ENCODE results near the gene PPP2R5C.

Gene PPP2R5C

DNA sequence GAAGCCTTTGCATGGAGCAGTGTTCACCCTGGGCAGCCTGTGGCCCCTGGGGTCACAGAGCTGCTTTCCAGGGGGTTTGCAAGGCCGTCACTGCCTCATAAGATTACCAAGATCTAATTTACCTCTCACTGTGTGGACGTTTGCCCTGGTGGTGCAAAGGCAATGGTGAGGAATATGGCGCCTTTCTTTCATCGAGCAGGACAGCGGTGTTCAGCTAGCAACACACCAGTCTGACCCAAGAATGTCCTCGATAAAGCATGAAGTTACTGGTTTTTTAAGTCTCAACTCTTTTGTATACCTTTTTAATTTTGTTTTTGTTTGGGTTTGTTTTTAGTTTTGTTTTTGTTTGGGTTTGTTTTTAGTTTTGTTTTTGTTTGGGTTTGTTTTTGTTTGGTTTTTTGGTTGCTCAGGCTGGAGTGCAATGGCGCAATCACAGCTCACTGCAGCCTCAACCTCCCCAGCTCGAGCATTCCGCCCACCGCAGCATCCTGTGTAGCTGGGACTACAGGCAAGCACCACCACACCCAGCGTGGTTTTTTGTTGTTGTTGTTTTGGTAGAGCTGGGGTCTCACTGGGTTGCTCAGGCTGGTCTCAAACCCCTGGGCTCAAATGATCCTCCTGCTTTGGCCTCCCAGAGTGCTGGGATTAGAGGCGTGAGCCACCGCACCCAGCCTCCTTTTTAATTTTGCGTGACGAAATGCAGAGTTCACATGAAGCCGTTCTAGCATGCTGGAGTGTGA lies 57.9 kb downstream of the PPP2R5C start:
- no peak for DNase-seq

- no peak for DNase-seq
Observed at GRCh38 chr14:101820283-101820798, 58.8 kb downstream of the PPP2R5C start.

- DNase-seq: no peak
Observed at GRCh38 chr14:101821528-101821927, 60.0 kb downstream of the PPP2R5C start.

DNA sequence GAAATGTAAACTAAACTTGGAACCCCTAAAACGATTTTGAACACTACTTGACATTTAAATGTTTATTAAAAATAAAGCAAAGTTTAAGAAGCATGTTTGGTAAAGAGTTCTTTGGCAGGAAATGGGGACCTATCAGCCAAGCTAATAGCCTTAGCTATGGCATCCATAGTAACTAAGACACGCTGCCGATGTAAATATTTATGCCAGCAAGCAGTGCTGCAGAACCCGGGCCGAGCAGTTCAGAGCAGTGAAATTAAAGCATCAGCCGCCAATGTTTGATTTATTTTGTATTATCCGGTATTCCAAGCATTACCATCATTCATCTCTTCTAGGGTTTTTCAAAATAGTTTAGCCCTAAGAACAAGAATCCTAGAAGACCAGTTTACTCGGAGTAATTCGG lies 61.6 kb downstream of the PPP2R5C start:
- DNase-seq: no peak

- DNase-seq: no peak
Observed at GRCh38 chr14:101823511-101824120, 62.1 kb downstream of the PPP2R5C start.

DNA sequence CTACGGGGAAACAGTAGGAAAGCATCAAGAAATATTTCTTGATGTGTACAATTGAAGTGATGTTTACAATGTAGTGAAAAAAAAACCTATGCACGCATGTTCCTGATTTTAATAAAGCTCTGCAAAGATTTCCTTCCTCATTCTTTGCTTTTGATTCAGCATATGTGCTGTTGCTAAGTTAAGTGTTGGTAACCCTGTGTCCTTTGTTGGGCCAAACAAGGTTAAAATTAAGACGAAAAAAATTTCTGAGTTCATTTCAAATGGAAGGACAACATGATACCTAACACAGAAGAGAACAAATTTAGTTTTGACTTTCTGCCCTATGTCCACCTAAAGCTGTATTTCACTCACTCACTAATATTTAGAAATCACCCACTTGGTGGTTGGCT lies 62.8 kb downstream of the PPP2R5C start:
- DNase-seq: no peak

- DNase-seq: no peak
Observed at GRCh38 chr14:101825797-101826196, 64.3 kb downstream of the PPP2R5C start.

- no peak for DNase-seq
Observed at GRCh38 chr14:101826351-101826750, 64.8 kb downstream of the PPP2R5C start.

DNA sequence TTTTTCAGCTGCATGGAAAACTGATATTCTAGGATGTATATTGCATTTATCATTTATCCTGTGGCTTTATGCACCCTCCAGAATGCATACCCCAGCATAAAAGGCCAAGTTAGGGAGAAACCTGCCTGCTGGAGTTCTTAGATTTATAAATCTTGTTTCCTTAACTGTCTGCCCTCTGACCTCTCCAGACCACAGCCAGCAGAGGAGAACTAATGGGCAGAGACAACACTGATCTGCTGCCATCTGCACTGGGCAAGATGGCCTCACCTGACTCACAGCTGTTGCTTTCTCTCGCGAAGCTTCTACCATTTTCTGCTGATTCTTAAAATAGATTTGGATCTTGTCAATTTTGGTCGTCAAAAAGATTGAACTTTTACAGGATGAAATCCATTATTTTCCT lies 65.8 kb downstream of the PPP2R5C start:
- DNase-seq: no peak

GRCh38 chr14:101828046-101828445 lies 66.5 kb downstream of the PPP2R5C start:
- DNase-seq: no peak

DNA sequence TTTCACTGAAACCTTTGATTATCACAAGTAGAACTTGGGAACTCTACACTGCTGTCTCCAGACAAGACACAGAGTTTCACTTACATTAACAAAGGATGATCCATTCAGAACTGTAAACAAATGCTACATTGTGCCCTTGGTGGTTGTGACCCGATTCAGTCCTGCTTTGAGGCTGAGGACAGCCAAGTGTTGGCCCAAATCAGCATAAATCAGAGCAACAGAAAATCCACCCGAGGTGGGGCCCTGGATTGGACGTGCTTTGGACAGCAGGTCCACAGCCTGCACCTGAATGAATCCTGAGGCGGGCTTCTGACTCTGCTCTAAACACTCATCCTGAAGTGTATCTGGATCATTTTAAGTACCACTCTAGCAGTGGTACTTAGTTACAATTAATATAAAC lies 68.8 kb downstream of the PPP2R5C start:
- no peak for DNase-seq

GRCh38 chr14:101833045-101833444 lies 71.5 kb downstream of the PPP2R5C start:
- no peak for DNase-seq

- no peak for DNase-seq
Observed at GRCh38 chr14:101834397-101834796, 72.9 kb downstream of the PPP2R5C start.

GRCh38 chr14:101834800-101835547 lies 73.5 kb downstream of the PPP2R5C start:
- DNase-seq: no peak

- DNase-seq: no peak
Observed at GRCh38 chr14:101835566-101835965, 74.1 kb downstream of the PPP2R5C start.

GRCh38 chr14:101836135-101836534 lies 74.6 kb downstream of the PPP2R5C start:
- DNase-seq: no peak

GRCh38 chr14:101838476-101838875 lies 77.0 kb downstream of the PPP2R5C start:
- DNase-seq: no peak

- DNase-seq: peak in 1 of 2 experiments; percentile 35
Observed at GRCh38 chr14:101839236-101839635, 77.7 kb downstream of the PPP2R5C start.

DNA sequence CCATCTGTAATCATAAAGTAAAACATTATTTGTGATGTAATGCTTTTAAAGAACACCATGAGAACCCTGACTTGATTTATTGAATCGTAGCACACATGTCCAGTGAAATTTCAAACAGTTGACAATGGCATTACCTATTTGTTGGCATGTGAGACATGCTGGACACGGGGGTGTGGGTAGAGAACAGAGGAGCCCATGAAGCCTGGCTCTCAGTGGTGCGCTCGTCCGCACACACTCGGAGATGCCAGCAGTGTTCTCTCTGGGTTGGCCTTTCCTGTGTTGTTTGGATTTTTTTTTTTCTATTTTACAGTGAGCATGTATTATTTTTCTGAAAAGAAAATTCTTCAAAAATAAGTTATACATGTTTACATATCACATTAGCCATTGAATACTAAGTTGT lies 78.2 kb downstream of the PPP2R5C start:
- no peak for DNase-seq

GRCh38 chr14:101840649-101841369 lies 79.3 kb downstream of the PPP2R5C start:
- no peak for DNase-seq

- no peak for DNase-seq
Observed at GRCh38 chr14:101843038-101843437, 81.5 kb downstream of the PPP2R5C start.

DNA sequence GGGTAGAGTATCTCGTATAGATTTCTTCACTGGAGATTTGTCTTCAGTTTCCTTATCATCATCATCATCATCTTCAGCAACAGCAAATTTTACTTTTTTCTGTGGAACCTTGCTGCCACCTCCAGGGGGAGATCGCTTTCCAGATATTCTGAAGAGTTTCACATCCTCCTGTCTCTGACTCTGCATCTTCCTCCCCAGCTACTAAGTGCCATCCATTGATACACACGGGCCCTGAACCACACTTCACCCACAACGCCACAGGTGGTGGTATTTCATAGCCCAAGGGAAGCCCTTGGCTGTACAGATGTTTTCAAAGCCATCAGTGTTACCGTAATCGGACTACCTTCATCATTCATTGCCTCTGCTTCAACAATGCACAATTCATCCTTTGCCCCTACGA lies 82.2 kb downstream of the PPP2R5C start:
- DNase-seq: no peak

- no peak for DNase-seq
Observed at GRCh38 chr14:101844219-101844618, 82.7 kb downstream of the PPP2R5C start.

All from NCI-H2081 (cell line).